H54 (cell line): ENCODE data around the gene SETD3.

Experiments used
- DNase-seq: peaks from one replicate; pipeline ENCODE4 v3.0.0; 2011; ENCODE audit warnings: low spot score, mixed read lengths; ENCODE audit not compliant: insufficient read length
- FAIRE-seq: peaks from 3 replicates; lab custom pipeline; 2011; peaks lifted over from hg19 to GRCh38; lab: Jason Lieb, UNC
- POLR2A ChIP-seq: IDR thresholded peaks from 2 replicates; pipeline ENCODE4 v1.6.1; 2011; ENCODE audit warnings: low read depth, mild to moderate bottlenecking, low read length

SETD3 gene

DNA sequence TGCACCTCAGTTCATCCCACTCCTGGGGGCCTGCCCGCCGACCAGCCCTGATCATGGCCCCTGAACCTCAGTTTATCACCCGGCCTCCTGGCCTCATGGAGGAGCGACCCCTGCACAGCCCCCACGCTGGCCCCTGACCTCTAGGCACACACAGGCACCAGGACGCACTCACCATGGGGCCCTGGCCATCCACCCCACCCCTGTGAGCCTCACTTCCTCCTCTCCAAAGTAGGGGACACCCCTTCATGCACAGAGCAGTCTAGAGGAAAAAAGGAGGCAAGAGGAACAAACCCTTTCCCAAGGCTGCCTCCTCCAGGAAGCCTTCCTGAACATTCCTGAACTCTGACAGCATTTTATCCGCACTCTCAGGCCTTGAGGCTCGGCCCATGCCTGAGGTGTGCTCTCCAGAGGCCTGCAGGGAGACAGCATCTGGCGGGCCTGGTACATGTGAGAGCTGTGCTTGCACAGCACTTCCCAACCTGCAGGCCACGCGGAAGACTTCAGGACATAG lies 40.0 kb upstream of the SETD3 start:
- DNase-seq (no peak), FAIRE-seq (no peak)
- TF ChIP-seq POLR2A = no peak

DNA sequence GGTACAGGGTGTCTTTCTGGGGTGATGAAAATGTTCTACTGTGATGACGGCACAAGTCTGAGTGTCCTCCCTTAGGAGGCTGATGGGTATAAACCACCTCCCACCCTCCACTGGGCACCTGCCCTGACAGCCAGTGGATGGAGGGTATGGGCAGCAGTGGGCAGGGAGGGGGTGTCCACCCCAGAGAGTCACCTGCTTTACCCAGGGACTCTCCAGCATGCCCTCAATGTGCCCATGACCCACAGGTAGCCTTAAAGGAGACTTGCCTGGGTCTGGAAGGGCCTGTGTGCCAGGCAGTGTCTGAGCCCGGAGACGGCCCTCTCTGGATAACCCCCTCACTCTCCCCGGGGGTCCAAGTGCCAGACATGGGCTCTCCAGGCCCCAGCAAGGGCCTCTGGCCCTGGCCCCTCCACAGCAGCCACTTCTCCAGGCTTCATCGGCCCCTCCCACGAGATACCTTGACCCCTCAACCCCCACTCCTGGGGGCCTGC lies 39.3 kb upstream of the SETD3 start:
- DNase-seq (no peak), FAIRE-seq (no peak)
- TF ChIP-seq POLR2A = no peak

DNA sequence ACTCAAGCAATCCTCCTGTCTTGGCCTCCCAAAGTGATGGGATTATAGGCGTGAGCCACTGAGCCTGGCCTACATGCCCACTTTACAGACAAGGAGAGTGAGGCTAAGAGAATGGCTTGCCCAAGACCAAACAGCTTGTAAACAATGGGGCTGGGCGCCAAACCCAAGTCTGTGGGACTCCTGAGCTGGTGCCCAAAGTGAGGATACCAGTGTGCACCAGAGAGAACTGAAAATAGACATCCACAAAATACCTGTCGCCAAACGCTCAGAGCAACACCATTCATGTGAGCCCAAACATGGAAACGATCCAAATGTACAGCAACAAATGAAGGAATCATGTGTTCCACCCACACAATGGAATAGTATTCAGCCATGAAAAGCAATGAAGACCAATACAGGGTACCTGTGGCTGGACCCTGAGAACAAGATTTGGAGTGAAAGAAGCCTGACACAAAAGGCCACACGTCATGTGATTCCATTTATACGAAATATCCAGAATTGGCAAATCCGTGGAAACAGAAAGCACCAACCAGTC lies 38.8 kb upstream of the SETD3 start:
- TF ChIP-seq POLR2A = no peak
- no peak for FAIRE-seq
- no peak for DNase-seq

DNA sequence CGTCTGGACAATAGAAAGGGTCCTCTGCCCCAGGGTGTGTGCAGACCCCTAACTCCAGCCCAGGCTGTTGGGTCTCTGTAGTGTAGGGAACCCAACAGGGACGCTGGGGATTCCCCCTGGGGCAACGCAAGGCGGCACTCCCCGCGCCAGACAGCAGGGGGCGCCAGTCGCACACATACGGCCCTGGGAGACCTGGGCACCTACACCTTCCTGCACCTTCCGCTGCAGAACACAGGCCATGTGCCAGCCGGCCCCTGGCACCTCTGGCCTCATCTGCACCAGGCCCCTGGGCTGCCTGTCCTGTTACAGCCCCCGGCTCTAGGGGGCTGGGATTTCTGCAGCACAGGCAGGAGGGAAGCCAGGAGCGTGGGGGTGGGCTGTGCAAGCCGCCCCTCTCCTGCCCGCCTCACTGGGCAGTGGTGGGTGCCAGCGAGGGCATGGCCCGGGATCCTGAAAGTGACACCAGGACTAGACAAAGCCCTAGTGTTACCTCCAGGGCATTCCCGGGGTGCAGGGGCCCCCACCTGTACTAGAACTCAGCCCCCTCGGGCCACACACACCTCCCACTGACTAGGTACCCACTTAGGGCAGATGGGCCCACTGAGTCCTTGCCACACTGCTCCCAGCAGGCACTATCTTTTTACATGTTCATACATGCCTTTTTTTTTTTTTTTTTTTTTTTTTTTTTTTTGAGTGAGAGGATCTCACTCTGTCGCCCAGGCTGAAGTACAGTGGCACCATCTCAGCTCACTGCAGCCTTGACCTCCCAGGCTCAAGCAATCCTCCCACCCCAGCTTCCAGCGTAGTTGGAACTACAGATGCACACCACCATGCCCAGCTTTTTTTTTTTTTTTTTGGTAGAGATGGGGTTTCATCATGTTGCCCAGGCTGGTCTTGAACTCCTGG lies 38.0 kb upstream of the SETD3 start:
- DNase-seq (peak; percentile 80), FAIRE-seq (no peak)
- TF ChIP-seq POLR2A = no peak

DNA sequence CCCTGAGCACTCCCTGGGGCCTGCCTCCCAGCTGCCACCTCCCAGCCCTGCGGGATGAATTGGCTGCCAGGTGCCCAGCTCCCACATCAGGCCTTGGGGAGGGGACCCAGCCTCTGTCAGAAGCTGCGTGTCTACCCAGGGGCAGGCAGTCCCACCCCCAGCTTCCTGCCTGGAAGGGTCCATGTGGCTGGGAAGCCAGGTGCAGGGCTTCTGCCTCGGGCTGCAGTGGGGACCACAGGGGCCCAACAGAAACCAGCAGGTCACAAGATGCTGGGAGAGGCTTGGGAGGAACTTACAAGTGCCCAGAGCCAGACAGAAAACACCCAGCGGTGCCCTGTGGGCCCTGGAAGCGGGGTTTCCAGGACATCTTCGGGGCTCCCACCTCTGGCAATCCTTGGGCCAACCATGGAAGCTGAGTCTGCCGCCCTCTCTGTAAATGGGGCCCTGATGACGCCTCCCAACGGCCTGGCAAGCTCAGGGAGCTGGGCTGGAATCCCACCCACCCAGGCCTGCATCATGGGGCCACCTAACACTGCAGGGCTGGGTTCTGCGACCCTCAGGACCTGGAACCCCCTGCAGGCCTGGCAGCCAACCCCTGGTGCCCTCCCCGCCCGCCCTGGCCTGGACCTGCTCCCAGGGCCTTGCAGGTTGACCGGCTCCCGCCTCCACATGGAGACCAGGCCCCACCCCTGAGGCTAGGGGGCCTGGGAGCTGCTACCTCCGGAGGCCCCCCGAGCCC lies 37.2 kb upstream of the SETD3 start:
- FAIRE-seq (no peak), DNase-seq (no peak)
- no peak for TF ChIP-seq POLR2A

DNA sequence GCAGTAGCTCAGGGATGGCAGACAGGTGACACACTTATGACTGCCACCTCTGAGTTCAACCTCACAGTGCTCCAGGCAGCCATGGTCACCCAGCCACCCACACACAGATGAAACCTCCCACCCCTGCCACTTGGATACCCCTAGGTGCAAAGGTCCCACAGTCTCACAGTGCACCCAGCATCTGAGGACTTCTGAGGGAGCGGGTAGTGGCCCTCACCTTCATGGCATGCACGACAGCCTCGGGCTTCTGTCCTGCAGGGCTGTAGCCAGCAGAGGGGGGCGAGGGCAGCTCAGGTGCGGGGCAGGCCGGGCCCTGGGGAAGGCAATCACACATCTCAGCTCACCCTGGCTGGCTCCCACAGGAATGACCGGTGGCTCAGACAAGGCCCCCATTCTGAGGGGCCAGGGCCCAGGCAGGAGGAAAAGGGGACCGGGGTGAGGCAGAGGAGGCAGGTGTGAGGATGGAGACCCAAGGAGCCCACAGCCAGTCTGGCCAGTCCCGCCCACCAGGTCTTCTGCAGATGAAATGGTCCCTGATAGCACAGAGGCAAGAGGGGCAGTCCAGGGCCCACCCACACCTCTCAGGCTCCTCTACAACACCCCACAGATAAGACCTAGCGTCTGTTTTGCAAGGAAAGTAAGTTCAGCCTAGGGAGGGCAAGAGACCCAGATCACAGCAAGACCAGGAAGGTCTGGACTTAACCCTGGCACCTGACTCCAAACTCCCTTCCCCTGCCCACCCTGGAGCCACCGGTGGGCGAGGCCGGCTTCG lies 36.4 kb upstream of the SETD3 start:
- FAIRE-seq = no peak
- TF ChIP-seq POLR2A = no peak
- DNase-seq = no peak

DNA sequence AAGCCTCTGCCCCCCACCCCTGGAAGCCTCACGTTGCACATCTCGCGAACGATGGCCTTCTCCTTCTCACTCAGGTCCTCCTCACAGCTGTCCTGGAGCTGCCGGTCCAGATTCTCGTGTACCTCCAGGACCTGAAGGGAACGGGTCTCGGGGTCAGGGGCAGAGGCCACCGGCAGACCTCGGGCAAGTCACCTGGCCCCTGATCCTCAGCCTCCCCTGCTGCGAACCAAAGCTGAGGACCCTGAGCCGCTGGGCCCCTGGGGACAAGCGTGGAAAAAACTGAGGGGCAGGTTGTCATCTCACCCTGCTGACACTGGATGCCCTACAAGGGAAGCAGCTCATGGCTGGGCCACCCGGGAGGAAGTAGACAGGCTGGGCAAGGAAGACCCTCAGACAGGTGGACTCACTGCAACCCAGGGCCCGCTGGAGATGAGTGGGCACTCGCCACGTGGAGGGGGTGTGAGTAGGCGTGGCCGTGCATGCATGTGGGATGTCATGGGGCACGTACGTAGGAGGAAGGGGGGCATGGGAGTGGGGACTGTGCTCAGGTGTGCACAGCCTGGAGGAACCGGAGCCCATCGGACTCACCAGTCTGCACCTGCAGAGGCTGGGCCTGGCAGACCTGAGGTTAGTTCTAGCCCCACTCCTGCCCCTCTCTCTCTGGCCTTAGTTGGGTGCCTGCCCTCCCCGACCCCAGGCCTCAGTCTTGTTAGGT lies 35.7 kb upstream of the SETD3 start:
- FAIRE-seq (no peak), DNase-seq (no peak)
- TF ChIP-seq POLR2A = no peak

DNA sequence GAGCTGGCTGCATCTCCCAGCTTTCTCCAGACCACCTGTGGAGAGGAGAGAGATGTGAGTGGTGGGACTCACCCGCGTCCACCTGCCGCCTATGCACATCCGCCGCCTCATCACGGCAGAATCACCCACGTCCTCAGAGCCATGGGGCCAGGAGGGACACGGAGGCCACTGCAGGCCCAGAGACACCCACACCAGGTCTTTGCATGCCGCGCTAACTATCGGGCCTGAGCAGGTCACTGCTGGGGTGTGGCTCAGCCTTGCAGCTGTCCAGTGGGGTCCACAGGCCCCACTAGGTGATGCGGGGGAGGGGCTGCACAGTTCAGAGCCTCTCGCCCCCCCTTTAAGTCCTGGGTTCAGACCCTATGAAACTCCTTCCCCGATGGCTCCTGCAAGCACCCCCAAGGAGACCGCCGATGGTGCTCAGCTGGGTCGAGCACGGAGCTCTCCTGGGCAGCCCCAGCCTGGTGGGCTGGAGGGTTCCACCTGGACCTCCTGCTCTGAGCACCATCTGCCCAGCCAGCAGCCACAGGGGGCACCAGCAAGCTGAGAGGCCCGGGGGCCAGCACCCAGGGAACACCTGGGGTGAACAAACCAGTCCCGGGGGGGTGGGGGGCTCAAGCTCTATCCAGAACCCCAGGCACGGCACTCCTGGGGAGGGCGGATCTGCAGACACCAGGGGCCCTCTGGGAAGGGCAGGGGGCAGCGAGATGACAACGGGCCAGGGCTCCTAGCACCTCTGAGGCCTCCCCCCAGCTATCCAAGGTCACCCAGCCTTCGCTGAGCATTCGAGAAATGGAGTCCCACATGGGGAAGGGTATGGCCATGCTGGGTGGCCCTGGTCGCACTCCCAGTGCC lies 34.9 kb upstream of the SETD3 start:
- no peak for FAIRE-seq
- no peak for TF ChIP-seq POLR2A

DNA sequence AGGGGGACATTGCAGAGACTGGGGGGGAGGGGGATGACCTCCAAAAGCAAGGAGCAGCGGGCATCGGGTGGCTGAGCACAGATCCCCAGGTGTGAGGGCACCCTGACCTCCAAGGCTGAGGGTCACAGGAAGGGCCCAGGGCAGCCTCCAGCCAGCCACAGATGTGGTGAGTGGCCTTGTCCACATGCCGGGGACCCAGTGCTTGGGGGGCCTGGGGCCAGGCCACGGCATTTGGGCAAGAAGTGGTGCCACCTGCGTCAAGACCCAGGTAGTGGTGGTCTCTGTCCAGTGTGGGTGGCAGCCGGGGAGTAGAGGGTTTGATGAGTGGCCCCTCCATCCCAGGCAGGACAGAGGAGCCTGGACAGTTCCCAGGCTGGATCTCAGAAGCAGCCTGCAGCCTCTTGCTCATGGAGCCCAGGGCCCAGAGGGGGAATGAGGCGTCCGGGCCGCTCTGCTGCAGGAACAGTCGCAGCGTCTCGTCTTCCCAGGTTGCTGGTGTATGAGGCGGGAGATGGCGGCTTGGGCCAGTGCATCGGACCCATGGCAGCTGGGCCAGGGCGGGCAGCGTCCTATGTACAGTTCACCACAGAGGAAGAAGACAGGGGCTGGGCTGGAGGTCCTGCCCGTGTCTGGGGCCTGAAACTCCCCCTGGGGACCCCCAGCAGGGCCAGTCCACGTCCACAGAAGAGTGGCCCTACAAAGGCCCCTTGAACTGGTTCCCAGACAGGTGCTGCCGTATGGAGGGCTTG lies 34.1 kb upstream of the SETD3 start:
- no peak for FAIRE-seq
- no peak for DNase-seq
- no peak for TF ChIP-seq POLR2A

More for the DNA sequence above, 34.9 kb upstream of the SETD3 start:
- DNase-seq = no peak

DNA sequence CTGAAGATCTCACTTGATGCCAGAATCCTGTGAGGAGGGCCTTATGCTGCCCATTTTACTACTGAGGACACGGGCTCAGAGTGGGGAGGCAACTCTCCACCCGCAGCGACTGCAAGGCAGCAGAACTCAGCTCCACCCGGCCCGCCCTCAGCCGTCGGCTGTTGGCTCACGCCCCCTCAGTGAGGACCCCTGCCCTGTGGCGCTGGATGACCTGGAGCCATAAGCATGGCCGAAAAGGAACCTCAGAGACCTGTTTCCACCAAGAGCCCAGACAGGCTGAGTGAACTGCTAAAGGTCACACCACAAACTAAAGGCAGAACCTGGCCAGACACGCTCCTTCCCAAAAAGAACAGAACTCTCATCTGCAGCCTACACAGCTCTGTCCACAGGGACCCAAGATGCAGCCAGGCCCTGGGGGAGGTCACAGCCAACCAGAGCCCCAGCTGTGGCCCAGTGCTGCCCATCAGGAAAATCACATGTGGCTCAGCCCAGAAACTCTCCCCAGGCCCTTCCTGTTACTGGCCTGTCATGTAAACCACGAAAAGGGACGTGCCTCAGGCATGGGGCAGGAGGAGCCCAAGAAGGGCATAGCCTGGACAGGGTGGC lies 33.4 kb upstream of the SETD3 start:
- DNase-seq (no peak), FAIRE-seq (no peak)
- no peak for TF ChIP-seq POLR2A

DNA sequence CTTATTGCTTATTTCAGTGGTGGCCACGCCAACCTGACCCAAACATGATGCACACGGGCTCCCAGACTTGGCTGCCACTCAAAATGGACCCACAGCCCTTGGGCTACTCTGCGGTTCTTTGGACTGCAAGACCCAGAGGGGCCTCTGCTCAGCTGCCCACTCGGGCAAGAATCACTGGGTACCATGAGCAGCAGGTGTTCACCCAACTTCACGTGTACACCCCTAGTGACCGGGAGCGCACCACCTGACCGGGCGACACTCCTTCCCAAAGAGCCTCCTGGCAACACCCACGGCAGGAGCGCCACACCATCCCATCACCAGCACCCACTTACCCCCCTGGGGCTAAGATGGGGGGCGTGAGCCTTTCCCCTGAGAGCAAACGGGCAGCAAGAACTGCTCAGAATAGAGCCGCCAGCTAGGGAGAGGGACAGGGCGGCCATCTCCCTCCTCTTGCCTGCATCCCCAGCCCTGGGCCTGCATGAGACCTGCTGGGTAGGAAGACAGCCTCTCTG lies 32.6 kb upstream of the SETD3 start:
- TF ChIP-seq POLR2A = no peak
- DNase-seq = no peak
- no peak for FAIRE-seq
